K562 (cell line): ENCODE measurements around the gene VPS45. TPM values are rescaled to one million over a fixed set of nuclear protein-coding genes. Genes with fewer than 3 reads are reported as not detected.

Source experiments
- CHD2 ChIP-seq: IDR thresholded peaks from 2 replicates; pipeline ENCODE4 v1.6.1; 2011; ENCODE audit warnings: low read depth, low read length
- MAFK ChIP-seq: IDR thresholded peaks from 2 replicates; pipeline ENCODE4 v1.6.1; 2011; ENCODE audit warnings: low read length, improper control_type of control experiment
- polyA plus RNA-seq, 8 experiments: library from polyadenylated mRNA; depleted of rRNA in 4 of 8; stranded (reverse) in 5 of 8; unstranded in 3 of 8; fragments of >200 nt; fragmentation: Nextera tagmentation in 2 of 8; fragmentation: Illumina TruSeq in 1 of 8; extraction: Ambion mirVana in 2 of 8; extraction: Trizol in 1 of 8; gene quantifications; 2 replicates each; pipeline versions ENCODE4 v1.2.1 to v1.2.3, GENCODE V29; 2011 to 2014; ENCODE audit warnings: inconsistent platforms in 1 of 8, missing spikeins in 1 of 8
- total RNA-seq, 7 experiments: library from RNA; depleted of rRNA in 6 of 7; stranded (reverse); fragments of >200 nt in 6 of 7; fragmentation: Illumina TruSeq in 2 of 7; extraction: Trizol in 2 of 7; gene quantifications; 2 replicates each; pipeline versions ENCODE4 v1.2.1 to v1.2.3, GENCODE V29; 2011 to 2021; ENCODE audit warnings: low replicate concordance in 1 of 7
- TF ChIP-seq, protein P1 (sequence below), 3 experiments: fragments of 200-800 bp in 1 of 3; fragments of 250-450 bp in 1 of 3; fragments of 450-650 bp in 1 of 3; sonication (Bioruptor Pico) in 1 of 3; sonication (Bioruptor generic) in 1 of 3; formaldehyde crosslinking in 1 of 3; IDR thresholded peaks; 2 replicates each; pipeline versions ENCODE4 v1.6.1 to v1.8.0; 2016 to 2022; ENCODE audit warnings: mild to moderate bottlenecking in 2 of 3, missing genetic modification characterization in 2 of 3, missing compliant biosample characterization in 1 of 3, moderate library complexity in 1 of 3
- TF ChIP-seq, protein P2 (sequence below): sonication (generic); formaldehyde crosslinking; IDR thresholded peaks from 2 replicates; pipeline ENCODE4 v1.8.1; 2023; ENCODE audit warnings: mild to moderate bottlenecking, missing genetic modification reagents
- TF ChIP-seq, protein P3 (sequence below): fragments of 250-450 bp; sonication (Bioruptor Pico); IDR thresholded peaks from 2 replicates; pipeline ENCODE4 v1.5.0; 2021; ENCODE audit warnings: mild to moderate bottlenecking, moderate library complexity

VPS45 gene
- total and polyA plus RNA-seq, 9 of the 15 experiments (the other 6 are each of a cell fraction or from before 2014, with no cell fraction given) = 17.9 to 48.2 (median 34.4) TPM

DNA sequence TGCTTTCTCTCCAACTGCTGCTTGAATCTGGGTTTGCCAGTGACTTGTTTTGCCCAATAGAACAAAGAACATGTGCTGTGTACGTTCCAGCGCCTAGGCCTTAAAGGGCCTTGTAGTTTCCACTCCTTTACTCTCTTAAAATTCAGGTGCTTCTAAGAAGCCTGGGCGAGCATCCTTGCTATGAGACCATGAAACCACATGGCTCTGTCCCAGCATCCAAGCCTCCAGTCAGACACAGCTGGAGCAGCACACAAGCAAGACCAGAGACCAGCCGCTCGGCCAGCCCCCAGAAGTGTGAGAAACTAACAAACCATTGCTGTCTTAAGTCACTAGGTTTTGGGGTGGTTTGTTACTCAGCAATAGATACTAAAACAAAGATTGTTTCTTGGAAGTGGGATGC, 97.2 kb downstream of the VPS45 start (continued):
- no peak for TF ChIP-seq MAFK
- TF ChIP-seq, protein P1, sequence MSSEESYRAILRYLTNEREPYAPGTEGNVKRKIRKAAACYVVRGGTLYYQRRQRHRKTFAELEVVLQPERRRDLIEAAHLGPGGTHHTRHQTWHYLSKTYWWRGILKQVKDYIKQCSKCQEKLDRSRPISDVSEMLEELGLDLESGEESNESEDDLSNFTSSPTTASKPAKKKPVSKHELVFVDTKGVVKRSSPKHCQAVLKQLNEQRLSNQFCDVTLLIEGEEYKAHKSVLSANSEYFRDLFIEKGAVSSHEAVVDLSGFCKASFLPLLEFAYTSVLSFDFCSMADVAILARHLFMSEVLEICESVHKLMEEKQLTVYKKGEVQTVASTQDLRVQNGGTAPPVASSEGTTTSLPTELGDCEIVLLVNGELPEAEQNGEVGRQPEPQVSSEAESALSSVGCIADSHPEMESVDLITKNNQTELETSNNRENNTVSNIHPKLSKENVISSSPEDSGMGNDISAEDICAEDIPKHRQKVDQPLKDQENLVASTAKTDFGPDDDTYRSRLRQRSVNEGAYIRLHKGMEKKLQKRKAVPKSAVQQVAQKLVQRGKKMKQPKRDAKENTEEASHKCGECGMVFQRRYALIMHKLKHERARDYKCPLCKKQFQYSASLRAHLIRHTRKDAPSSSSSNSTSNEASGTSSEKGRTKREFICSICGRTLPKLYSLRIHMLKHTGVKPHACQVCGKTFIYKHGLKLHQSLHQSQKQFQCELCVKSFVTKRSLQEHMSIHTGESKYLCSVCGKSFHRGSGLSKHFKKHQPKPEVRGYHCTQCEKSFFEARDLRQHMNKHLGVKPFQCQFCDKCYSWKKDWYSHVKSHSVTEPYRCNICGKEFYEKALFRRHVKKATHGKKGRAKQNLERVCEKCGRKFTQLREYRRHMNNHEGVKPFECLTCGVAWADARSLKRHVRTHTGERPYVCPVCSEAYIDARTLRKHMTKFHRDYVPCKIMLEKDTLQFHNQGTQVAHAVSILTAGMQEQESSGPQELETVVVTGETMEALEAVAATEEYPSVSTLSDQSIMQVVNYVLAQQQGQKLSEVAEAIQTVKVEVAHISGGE (CRISPR knock-in tag; IDR thresholded peaks at IDR 0.05) = no peak
- TF ChIP-seq, protein P2, sequence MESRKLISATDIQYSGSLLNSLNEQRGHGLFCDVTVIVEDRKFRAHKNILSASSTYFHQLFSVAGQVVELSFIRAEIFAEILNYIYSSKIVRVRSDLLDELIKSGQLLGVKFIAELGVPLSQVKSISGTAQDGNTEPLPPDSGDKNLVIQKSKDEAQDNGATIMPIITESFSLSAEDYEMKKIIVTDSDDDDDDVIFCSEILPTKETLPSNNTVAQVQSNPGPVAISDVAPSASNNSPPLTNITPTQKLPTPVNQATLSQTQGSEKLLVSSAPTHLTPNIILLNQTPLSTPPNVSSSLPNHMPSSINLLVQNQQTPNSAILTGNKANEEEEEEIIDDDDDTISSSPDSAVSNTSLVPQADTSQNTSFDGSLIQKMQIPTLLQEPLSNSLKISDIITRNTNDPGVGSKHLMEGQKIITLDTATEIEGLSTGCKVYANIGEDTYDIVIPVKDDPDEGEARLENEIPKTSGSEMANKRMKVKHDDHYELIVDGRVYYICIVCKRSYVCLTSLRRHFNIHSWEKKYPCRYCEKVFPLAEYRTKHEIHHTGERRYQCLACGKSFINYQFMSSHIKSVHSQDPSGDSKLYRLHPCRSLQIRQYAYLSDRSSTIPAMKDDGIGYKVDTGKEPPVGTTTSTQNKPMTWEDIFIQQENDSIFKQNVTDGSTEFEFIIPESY = no peak
- no peak for TF ChIP-seq CHD2
- TF ChIP-seq, protein P3, sequence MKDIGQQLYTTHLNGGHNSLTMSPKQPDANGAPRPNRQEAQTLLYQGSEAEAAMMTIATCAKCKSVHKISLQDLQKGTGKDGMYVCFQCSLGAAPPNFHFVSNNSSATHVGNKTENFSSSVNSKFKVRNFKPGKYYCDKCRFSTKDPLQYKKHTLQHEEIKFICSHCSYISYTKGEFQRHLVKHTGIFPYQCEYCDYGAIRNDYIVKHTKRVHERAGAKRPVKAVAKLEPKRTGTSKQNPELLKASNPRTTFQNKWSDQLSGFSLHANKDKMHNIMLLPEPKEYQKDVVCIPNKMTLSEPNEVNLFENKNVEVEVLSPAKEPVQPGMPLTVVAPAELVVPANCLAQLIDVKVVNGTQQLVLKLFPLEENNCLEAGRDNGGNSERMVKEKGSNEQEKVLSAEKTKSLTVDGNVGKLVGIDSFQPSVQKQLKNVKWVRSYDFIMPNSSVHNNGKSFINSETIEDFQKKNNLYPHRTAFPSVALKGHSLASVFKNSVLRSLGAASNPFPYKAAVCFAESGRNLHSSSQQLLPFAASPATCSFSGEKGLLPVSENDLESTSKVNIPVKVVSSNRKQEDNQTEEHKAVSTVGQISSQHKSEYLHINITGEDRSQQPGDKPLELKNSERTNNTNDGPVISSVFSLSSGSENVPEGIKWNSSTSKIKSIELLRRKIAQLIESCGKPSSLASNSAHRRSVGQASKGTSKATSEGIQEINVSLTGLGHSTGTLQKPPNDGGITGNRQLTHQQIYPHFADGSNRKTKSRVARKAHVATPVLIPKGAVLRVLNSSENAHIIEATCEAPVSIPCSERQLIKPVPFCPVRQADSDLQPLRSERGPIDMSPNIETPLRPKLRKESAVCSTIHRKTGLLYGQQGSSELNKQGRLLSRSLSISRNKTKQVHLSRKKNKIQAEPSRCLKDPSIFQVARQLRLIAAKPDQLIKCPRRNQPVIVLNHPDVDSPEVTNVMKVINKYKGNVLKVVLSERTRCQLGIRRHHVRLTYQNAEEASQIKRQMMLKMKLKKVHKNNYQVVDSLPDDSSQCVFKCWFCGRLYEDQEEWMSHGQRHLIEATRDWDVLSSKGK (CRISPR knock-in tag) = no peak
- TF ChIP-seq, all 486 proteins: peak for 0
